ENCODE measurements around the gene NPC1L1. TPM values are rescaled to one million over a fixed set of nuclear protein-coding genes. Genes with fewer than 3 reads are reported as not detected.

NPC1L1 gene
- total RNA-seq, 2 donors from 2014 or later, result 0.06 to 0.14 TPM

GRCh38 chr7:44498230-44498954 is 42.7 kb downstream of the NPC1L1 start:
- no peak for DNase-seq (ENCODE audit: low spot score in 2 of 2)
- no peak overlapping the region for H3K27ac Mint-ChIP-seq
- H3K9me3 Mint-ChIP-seq, result no peaks in the 10 kb centered on the region
- no peaks in the 10 kb centered on the region for H3K36me3 Mint-ChIP-seq
- no peak for ATAC-seq

- Mint-ChIP-seq H3K9me3 (no peaks in the 10 kb centered on the region), H3K27ac (no peak overlapping the region), H3K36me3 (no peaks in the 10 kb centered on the region)
- DNase-seq (ENCODE audit: low spot score in 2 of 2) (no peak), ATAC-seq (no peak)
Observed at GRCh38 chr7:44497155-44498027, 43.7 kb downstream of the NPC1L1 start.

- Mint-ChIP-seq H3K36me3 (no peaks in the 10 kb centered on the region), H3K9me3 (no peaks in the 10 kb centered on the region)
Observed at GRCh38 chr7:44496385-44496784, 44.7 kb downstream of the NPC1L1 start.

GRCh38 chr7:44494960-44495359 is 46.2 kb downstream of the NPC1L1 start:
- Mint-ChIP-seq H3K9me3 (peaks cover 0 to 3% of the 10 kb centered on the region in 2 donors), H3K27ac (no peak overlapping the region)
- ATAC-seq, result no peak

More at GRCh38 chr7:44496385-44496784, 44.7 kb downstream of the NPC1L1 start:
- DNase-seq (ENCODE audit: low spot score in 2 of 2), result no peak
- no peak overlapping the region for H3K27ac Mint-ChIP-seq
- ATAC-seq, result no peak

DNA sequence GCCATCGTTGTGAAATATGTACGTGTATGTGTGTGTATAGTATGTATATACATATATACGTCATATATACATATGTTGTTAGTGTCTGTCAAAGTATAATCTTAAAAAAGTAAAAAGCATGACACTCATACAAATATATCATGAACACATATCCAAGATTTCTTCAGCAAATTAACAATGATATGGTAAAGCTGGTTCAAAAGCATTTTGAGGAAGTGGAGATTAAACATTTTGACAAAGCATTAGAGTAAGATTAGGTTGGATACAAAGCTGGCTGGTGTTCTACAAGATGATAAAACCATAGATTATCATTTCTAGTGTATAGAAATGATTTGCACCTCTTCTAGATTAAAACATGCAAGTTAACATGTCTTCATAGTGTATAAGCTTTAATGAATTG is 49.9 kb downstream of the NPC1L1 start:
- peaks cover 3% of the 10 kb centered on the region in 2 donors for H3K9me3 Mint-ChIP-seq
- ATAC-seq (no peak), DNase-seq (ENCODE audit: low spot score in 2 of 2) (no peak)
- H3K27ac Mint-ChIP-seq, result peak overlapping the region; percentile 95 to 98
- H3K36me3 Mint-ChIP-seq, result peaks cover 23 to 29% of the 10 kb centered on the region in 2 donors

More at GRCh38 chr7:44494960-44495359, 46.2 kb downstream of the NPC1L1 start:
- no peak for DNase-seq (ENCODE audit: low spot score in 2 of 2)
- H3K36me3 Mint-ChIP-seq, result peaks cover 8% of the 10 kb centered on the region in 2 donors

DNA sequence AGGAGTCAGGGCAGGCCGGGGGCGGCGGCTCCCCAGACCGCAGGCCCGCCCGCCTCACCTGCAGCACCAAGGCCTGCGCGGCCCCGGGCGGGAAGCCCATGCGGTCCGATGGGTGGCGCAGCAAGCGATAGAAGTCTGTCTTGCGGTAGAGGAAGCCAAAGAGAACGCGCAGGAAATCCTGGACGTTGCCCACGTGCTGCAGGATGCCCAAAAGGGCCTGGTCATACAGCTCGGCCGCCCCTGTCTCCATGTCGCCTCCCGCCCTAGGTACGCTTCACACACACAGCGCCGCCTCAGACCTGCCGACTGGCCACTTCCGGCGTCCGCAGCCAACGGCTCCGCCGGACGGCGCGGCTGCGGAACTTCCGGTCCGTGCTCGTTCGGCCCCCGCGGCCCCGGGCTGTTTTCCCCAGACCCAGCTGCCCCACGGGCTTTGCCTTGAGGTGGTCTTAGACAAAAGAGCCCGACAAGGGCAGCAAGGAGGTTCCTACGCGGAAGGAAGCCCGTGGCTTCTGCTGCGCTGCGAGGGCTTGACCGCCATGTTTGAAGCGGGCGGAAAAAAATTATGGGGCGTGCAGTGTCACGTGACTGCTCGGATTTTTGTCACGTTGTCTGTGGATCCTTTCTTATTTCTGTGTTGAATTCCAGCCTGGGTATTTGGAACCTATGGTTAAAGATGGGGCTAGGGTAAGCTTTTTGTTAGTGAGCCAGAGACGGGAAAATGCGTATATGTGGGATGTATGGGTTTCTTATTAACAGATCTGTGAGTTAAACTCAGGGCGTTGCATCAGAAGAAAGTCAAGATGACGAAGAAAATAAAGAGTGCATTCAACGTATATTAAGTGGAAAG is 50.6 kb downstream of the NPC1L1 start, which contains the start of gene NUDCD3:
Gene NUDCD3, minus strand, starts transcription at position 308 of the 850 bp plus-strand sequence. Its CDS starts 58 bp downstream, at position 250.
- Mint-ChIP-seq H3K9me3 (peaks cover 3% of the 10 kb centered on the region in 2 donors), H3K36me3 (peaks cover 23 to 34% of the 10 kb centered on the region in 2 donors), H3K27ac (peak within 1 kb of the TSS; percentile 95 to 98)
- DNase-seq (ENCODE audit: low spot score in 2 of 2) (peak; percentile 76 to 91), ATAC-seq (peak; percentile 84 to 95)

DNA sequence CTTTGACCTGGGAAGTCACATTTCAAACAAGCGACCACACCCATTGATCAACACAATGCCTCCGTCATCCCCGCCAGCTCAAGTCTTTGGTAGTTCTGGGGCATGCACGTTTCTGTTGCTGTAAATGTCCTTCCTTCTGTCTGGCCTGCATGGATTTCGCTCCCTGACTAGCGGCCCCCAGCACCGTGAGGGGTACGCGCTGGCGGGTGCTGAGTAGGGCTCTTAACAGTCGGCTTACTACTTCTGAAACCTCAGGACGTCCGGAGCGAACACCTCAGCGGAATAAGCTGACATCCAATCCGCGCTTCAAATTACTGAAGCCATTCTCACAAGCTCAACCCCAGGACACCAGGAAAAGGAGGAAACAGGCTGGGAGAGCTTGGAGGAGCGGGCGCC is 51.2 kb downstream of the NPC1L1 start:
- no peak for DNase-seq (ENCODE audit: low spot score in 2 of 2)
- Mint-ChIP-seq H3K9me3 (peaks cover 3% of the 10 kb centered on the region in 2 donors), H3K36me3 (peaks cover 28 to 40% of the 10 kb centered on the region in 2 donors), H3K27ac (peak overlapping the region; percentile 95 to 98)
- peak; percentile 48 to 61 for ATAC-seq

GRCh38 chr7:44488955-44489354 is 52.2 kb downstream of the NPC1L1 start:
- ATAC-seq (no peak), DNase-seq (ENCODE audit: low spot score in 2 of 2) (no peak)

GRCh38 chr7:44486693-44487092 is 54.4 kb downstream of the NPC1L1 start:
- Mint-ChIP-seq H3K9me3 (peaks cover 10 to 19% of the 10 kb centered on the region in 2 donors), H3K27ac (peak overlapping the region; percentile 48 to 56), H3K36me3 (peaks cover 57 to 72% of the 10 kb centered on the region in 2 donors)
- ATAC-seq, result no peak
- no peak for DNase-seq (ENCODE audit: low spot score in 2 of 2)

More at GRCh38 chr7:44488955-44489354, 52.2 kb downstream of the NPC1L1 start:
- Mint-ChIP-seq H3K36me3 (peaks cover 38 to 50% of the 10 kb centered on the region in 2 donors), H3K9me3 (peaks cover 4 to 5% of the 10 kb centered on the region in 2 donors), H3K27ac (peak overlapping the region; percentile 95 to 98)

DNA sequence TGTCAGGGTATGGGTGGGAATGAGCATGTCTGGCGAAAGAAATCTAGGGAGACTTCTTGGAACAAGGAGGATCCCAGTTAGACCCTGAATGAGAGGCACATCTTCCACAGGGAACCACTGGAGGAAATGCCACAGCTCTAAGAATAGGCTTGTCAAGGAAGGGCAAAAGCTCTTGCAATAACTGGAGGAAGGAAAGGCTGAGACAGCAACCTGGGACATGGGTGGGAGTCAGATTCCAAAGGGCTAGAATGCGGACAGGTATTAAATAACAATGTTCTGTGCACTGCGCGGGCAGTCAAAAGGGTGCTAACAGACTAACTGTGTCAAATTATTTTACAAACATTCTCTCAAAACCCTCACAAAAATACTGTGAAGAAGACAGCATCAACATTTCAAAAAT is 55.1 kb downstream of the NPC1L1 start:
- DNase-seq (ENCODE audit: low spot score in 2 of 2) (no peak), ATAC-seq (no peak)
- Mint-ChIP-seq H3K9me3 (peaks cover 10 to 19% of the 10 kb centered on the region in 2 donors), H3K36me3 (peaks cover 57 to 76% of the 10 kb centered on the region in 2 donors), H3K27ac (peak overlapping the region; percentile 48 to 79)

- DNase-seq (ENCODE audit: low spot score in 2 of 2), result no peak
- Mint-ChIP-seq H3K9me3 (peaks cover 7 to 19% of the 10 kb centered on the region in 2 donors), H3K36me3 (peaks cover 47 to 68% of the 10 kb centered on the region in 2 donors), H3K27ac (peak overlapping the region in 1 of 2 donors; percentile 46)
- no peak for ATAC-seq
Observed at GRCh38 chr7:44484482-44485313, 56.4 kb downstream of the NPC1L1 start.

- H3K9me3 Mint-ChIP-seq, result peaks cover 7 to 15% of the 10 kb centered on the region in 2 donors
- H3K27ac Mint-ChIP-seq, result no peak overlapping the region
- H3K36me3 Mint-ChIP-seq, result peaks cover 34 to 65% of the 10 kb centered on the region in 2 donors
- DNase-seq (ENCODE audit: low spot score in 2 of 2) (no peak), ATAC-seq (no peak)
Observed at GRCh38 chr7:44482502-44483485, 58.3 kb downstream of the NPC1L1 start.

DNA sequence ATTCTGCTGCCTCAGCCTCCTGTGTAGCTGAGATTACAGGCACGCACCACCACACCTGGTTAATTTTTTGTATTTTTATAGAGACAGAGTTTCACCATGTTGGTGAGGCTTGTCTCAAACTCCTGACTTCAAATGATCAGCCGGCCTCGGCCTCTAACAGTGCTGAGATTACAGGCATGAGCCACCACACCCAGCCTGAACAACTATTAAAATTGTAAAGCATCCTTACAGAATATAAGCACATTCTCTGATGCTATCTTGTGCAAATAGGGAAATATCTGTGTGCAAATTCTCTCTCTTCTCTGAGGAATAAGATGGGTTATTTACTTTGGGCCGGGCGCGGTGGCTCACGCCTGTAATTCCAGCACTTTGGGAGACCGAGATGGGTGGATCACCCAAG is 63.2 kb downstream of the NPC1L1 start:
- DNase-seq (ENCODE audit: low spot score in 2 of 2), result no peak
- peaks cover 14 to 35% of the 10 kb centered on the region in 2 donors for H3K36me3 Mint-ChIP-seq
- peaks cover 0 to 7% of the 10 kb centered on the region in 2 donors for H3K9me3 Mint-ChIP-seq
- peak overlapping the region in 1 of 2 donors; percentile 22 for H3K27ac Mint-ChIP-seq
- no peak for ATAC-seq

GRCh38 chr7:44477063-44477830 is 63.9 kb downstream of the NPC1L1 start:
- H3K9me3 Mint-ChIP-seq, result peaks cover 0 to under 1% of the 10 kb centered on the region in 2 donors
- peak in 1 of 2 donors; percentile 63 for DNase-seq (ENCODE audit: low spot score in 2 of 2)
- no peak overlapping the region for H3K27ac Mint-ChIP-seq
- H3K36me3 Mint-ChIP-seq, result peaks cover 7 to 28% of the 10 kb centered on the region in 2 donors
- ATAC-seq, result peak; percentile 81 to 93

Data from activated naive CD4-positive, alpha-beta T cell treated with anti-CD3 and anti-CD28 coated beads, Interleukin-2, amount 50 U/mL, for 72 hours (primary cell).